ENCODE results near the gene CH25H. TPM values are rescaled to one million over a fixed set of nuclear protein-coding genes. Genes with fewer than 3 reads are reported as not detected.

CH25H gene
- total RNA-seq, 1 donor from 2014 or later, result 0.74 TPM

DNA sequence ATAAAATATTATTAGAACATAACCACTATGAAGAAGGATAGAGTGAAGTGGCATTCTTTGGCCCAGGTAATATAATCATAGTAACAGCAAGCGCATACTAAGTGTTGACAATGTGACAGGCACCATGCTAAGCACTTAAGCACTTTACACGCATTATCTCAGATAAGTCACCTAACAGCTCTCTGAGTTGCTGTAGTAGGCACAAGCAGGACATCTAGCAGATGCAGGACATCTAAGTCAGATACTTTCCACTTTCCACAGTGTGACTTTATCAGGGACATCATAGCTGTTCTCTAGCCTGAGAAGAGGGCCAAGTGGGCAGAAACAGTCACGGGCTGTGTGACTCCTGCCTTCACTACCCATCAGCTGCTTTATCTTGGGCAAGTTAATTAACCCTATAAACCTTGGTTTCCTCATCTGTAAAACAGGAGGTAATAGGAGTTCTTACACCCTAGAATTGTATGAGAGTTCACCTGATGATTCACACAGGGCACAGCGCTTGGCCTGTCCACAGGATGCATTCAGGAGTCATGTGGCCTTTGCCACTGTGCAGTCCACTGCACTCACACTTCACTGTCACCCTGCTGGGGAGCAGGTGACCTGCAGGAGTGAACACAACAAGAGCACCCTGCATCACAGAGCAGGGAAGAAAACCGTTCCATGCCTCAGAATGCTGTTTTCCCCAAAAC, 32.0 kb upstream of the CH25H start:
- no peaks in the 10 kb centered on the region for H3K27me3 ChIP-seq
- no peaks in the 10 kb centered on the region for H3K9me3 ChIP-seq
- TF ChIP-seq POLR2AphosphoS5 (IDR thresholded peaks at IDR 0.05; ENCODE audit: insufficient read depth in 1 of 2, low read depth in 1 of 2), result no peak
- TF ChIP-seq POLR2A (IDR thresholded peaks at IDR 0.05), result no peak
- TF ChIP-seq CTCF (IDR thresholded peaks at IDR 0.05), result no peak
- peaks cover 30% of the 10 kb centered on the region for H3K4me1 ChIP-seq
- no peak overlapping the region for H3K4me3 ChIP-seq
- no peak overlapping the region for H3K27ac ChIP-seq
- no peaks in the 10 kb centered on the region for H3K36me3 ChIP-seq
- no peak for DNase-seq (ENCODE audit: extremely low spot score in 2 of 2)
- intact Hi-C loops (cut with DNase I), result no loop called here

DNA sequence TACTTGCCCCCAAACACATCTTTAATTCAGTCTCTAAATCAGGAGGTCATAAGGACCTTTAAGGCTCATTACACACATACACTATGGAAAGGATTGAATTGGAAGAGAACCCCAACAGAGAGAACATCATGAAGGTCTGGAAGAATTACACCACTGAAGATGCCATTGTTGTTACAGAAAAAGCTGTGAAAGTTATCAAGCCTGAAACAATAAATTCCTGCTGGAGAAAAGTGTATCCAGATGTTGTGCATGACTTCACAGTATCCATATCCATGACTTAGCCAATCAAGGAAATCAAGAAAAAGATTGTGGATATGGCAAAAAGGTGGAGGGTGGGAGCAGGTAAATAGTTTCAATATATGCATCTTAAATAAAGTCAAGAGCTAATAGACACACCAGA, 30.7 kb upstream of the CH25H start:
- TF ChIP-seq POLR2AphosphoS5 (IDR thresholded peaks at IDR 0.05; ENCODE audit: insufficient read depth in 1 of 2, low read depth in 1 of 2), result no peak
- no peak for TF ChIP-seq POLR2A (IDR thresholded peaks at IDR 0.05)
- TF ChIP-seq CTCF (IDR thresholded peaks at IDR 0.05), result no peak
- H3K4me3 ChIP-seq, result no peak overlapping the region
- no peaks in the 10 kb centered on the region for H3K9me3 ChIP-seq
- no peaks in the 10 kb centered on the region for H3K27me3 ChIP-seq
- no peaks in the 10 kb centered on the region for H3K36me3 ChIP-seq
- DNase-seq (ENCODE audit: extremely low spot score in 2 of 2), result no peak
- intact Hi-C loops (cut with DNase I), result no loop called here
- H3K27ac ChIP-seq, result no peak overlapping the region
- peaks cover 30% of the 10 kb centered on the region for H3K4me1 ChIP-seq

GRCh38 chr10:89236226-89236797, 29.2 kb upstream of the CH25H start:
- H3K36me3 ChIP-seq, result no peaks in the 10 kb centered on the region
- TF ChIP-seq POLR2AphosphoS5 (IDR thresholded peaks at IDR 0.05; ENCODE audit: insufficient read depth in 1 of 2, low read depth in 1 of 2) (no peak), CTCF (IDR thresholded peaks at IDR 0.05) (no peak), POLR2A (IDR thresholded peaks at IDR 0.05) (no peak)
- no peaks in the 10 kb centered on the region for H3K9me3 ChIP-seq

DNA sequence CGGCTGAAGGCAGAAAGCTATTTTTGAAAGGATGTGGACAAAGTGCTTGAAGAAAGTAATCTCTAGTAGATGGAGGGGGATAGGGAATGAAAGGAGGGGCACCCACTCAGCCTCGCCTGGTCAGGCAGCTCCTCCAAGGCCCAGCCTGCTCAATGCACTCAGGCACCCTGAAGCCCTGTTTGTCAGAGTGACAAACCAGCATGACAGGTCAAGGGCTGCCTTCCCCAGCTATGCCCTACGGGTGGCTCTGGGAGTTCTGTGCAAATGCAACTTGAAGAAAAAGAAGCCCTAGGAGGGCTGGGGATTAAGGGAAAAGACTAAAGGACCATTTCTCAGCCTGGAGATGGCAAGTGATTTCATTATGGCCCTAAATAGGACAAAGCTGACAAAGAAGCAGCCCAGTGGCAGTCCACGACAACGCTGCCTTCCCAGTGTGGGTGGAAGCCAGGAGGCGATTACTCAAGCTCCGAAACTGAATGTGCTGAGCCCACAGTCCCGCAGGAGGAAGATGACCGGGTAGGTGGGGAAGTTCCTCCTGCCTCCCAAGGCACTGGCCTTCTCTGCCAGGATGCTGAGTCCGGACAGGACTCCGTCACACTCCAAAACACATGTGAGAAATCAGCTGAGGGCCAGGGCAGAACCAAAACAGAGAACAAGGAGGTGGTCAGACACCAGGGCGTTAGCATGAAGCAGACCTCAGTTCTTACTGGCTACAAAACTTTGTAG, 28.1 kb upstream of the CH25H start:
- H3K27ac ChIP-seq, result peak overlapping the region; percentile 28
- peaks cover 17% of the 10 kb centered on the region for H3K4me1 ChIP-seq
- no peak for DNase-seq (ENCODE audit: extremely low spot score in 2 of 2)
- no peaks in the 10 kb centered on the region for H3K36me3 ChIP-seq
- TF ChIP-seq POLR2A (IDR thresholded peaks at IDR 0.05), result no peak
- no peak for TF ChIP-seq CTCF (IDR thresholded peaks at IDR 0.05)
- TF ChIP-seq POLR2AphosphoS5 (IDR thresholded peaks at IDR 0.05; ENCODE audit: insufficient read depth in 1 of 2, low read depth in 1 of 2), result peak in 1 of 2 donors; percentile 32
- no peaks in the 10 kb centered on the region for H3K27me3 ChIP-seq
- no peaks in the 10 kb centered on the region for H3K9me3 ChIP-seq
- intact Hi-C loops (cut with DNase I), result no loop called here
- no peak overlapping the region for H3K4me3 ChIP-seq

More at GRCh38 chr10:89236226-89236797, 29.2 kb upstream of the CH25H start:
- H3K27ac ChIP-seq, result no peak overlapping the region
- H3K4me1 ChIP-seq, result peaks cover 20% of the 10 kb centered on the region
- H3K27me3 ChIP-seq, result no peaks in the 10 kb centered on the region
- intact Hi-C loops (cut with DNase I), result no loop called here
- no peak overlapping the region for H3K4me3 ChIP-seq
- no peak for DNase-seq (ENCODE audit: extremely low spot score in 2 of 2)

Data from vagina (tissue), 2 donors.